HG03378 (cell line): Measurements from ENCODE around the gene INTS7.
"Not testable (repeated sequence)": the region's sequence is repeated elsewhere in the genome, so short reads cannot be mapped to it uniquely, and the experiment has no call there.

Experiments used
- ATAC-seq: cut with Tn5 transposase; IDR thresholded peaks from one replicate; pipeline ENCODE4 v1.9.1; 2021; ENCODE audit warnings: mild to moderate bottlenecking, moderate library complexity; ENCODE audit not compliant: unreplicated experiment

Gene INTS7

GRCh38 chr1:212039622-212040021, 4.3 kb upstream of the INTS7 start:
- no peak for ATAC-seq

GRCh38 chr1:212037900-212038299, 2.5 kb upstream of the INTS7 start:
- no peak for ATAC-seq

- ATAC-seq = peak; percentile 11
These were observed 663 bp upstream of the INTS7 start for GRCh38 chr1:212035835-212036605.

GRCh38 chr1:212034516-212035122, 738 bp downstream of the INTS7 start:
- ATAC-seq = peak; percentile 14

GRCh38 chr1:212030936-212031528, 4.3 kb downstream of the INTS7 start:
- no peak for ATAC-seq

- ATAC-seq = not testable (repeated sequence)
These were observed 7.6 kb downstream of the INTS7 start for GRCh38 chr1:212027727-212028126.

- no peak for ATAC-seq
These were observed 10.7 kb downstream of the INTS7 start for GRCh38 chr1:212024469-212025149.

GRCh38 chr1:212022908-212023307, 12.4 kb downstream of the INTS7 start:
- not testable (repeated sequence) for ATAC-seq

- no peak for ATAC-seq
These were observed 13.8 kb downstream of the INTS7 start for GRCh38 chr1:212021563-212021962.

- ATAC-seq = no peak
These were observed 14.4 kb downstream of the INTS7 start for GRCh38 chr1:212020975-212021374.

GRCh38 chr1:212013672-212014071, 21.7 kb downstream of the INTS7 start:
- no peak for ATAC-seq

- ATAC-seq = peak; percentile 80
These were observed 23.2 kb downstream of the INTS7 start for GRCh38 chr1:212012034-212012740.

GRCh38 chr1:212010004-212010403, 25.4 kb downstream of the INTS7 start:
- no peak for ATAC-seq

- no peak for ATAC-seq
These were observed 25.8 kb downstream of the INTS7 start for GRCh38 chr1:212009561-212009960.

- ATAC-seq = no peak
These were observed 27.5 kb downstream of the INTS7 start for GRCh38 chr1:212007886-212008285.

- ATAC-seq = no peak
These were observed 28.2 kb downstream of the INTS7 start for GRCh38 chr1:212007178-212007577.

- ATAC-seq = no peak
These were observed 30.3 kb downstream of the INTS7 start for GRCh38 chr1:212004895-212005608.

- no peak for ATAC-seq
These were observed 32.8 kb downstream of the INTS7 start for GRCh38 chr1:212002536-212002935.

- not testable (repeated sequence) for ATAC-seq
These were observed 37.9 kb downstream of the INTS7 start for GRCh38 chr1:211997426-211997825.

GRCh38 chr1:211991695-211992094, 43.7 kb downstream of the INTS7 start:
- ATAC-seq = no peak
